K562 (cell line): ENCODE data around the gene CAPN7. TPM values are rescaled to one million over a fixed set of nuclear protein-coding genes. Genes with fewer than 3 reads are reported as not detected.

Experiments
- AFF1 ChIP-seq, 2 experiments: fragments of 450-650 bp; IDR thresholded peaks; 2 replicates each; pipeline ENCODE4 v1.6.1; 2018; ENCODE audit warnings: mild to moderate bottlenecking in 2 of 2, low read depth in 1 of 2; ENCODE audit not compliant: partially characterized antibody in 2 of 2
- C11orf30 ChIP-seq: fragments of 450-650 bp; IDR thresholded peaks from 2 replicates; pipeline ENCODE4 v1.6.1; 2016; ENCODE audit warnings: low read depth, mild to moderate bottlenecking
- CBX5 ChIP-seq: IDR thresholded peaks from 2 replicates; pipeline ENCODE4 v1.6.1; 2014; ENCODE audit warnings: low read depth, borderline replicate concordance
- CTCF ChIP-seq, 3 experiments: IDR thresholded peaks in 2 of 3; conservative IDR thresholded peaks in 1 of 3; 2 replicates each; pipeline ENCODE4 v1.5.1; 2011 to 2012; ENCODE audit warnings: low read length in 3 of 3, mild to moderate bottlenecking in 3 of 3, control low read depth in 2 of 3, improper control_type of control experiment in 1 of 3, inconsistent platforms in 1 of 3, low read depth in 1 of 3, mixed read lengths in 1 of 3, moderate library complexity in 1 of 3; ENCODE audit not compliant: insufficient read depth in 2 of 3
- GTF2E2 ChIP-seq: fragments of 200-800 bp; sonication (Bioruptor generic); IDR thresholded peaks from 2 replicates; pipeline ENCODE4 v1.6.1; 2016; ENCODE audit warnings: missing genetic modification characterization, missing compliant biosample characterization
- PTTG1 ChIP-seq: fragments of 450-650 bp; IDR thresholded peaks from 2 replicates; pipeline ENCODE4 v1.6.1; 2016; ENCODE audit warnings: low read depth, mild to moderate bottlenecking, missing genetic modification characterization, missing compliant biosample characterization
- RCOR1 ChIP-seq, 2 experiments: IDR thresholded peaks; 2 replicates each; pipeline ENCODE4 v1.6.1; 2012; ENCODE audit warnings: low read depth in 2 of 2, low read length in 2 of 2, borderline replicate concordance in 1 of 2, improper control_type of control experiment in 1 of 2
- SMARCC2 ChIP-seq: fragments of 450-650 bp; IDR thresholded peaks from 2 replicates; pipeline ENCODE4 v1.6.1; 2017; ENCODE audit warnings: antibody characterized with exemption, moderate library complexity, mild to moderate bottlenecking, low read depth
- TAF7 ChIP-seq: fragments of 450-650 bp; IDR thresholded peaks from 2 replicates; pipeline ENCODE4 v1.6.1; 2016; ENCODE audit warnings: missing genetic modification characterization, missing compliant biosample characterization
- TBP ChIP-seq: optimal IDR thresholded peaks from 2 replicates; pipeline ENCODE3; 2011; ENCODE audit warnings: low read depth, low read length, improper control_type of control experiment
- TSC22D4 ChIP-seq: fragments of 450-650 bp; IDR thresholded peaks from 2 replicates; pipeline ENCODE4 v1.6.1; 2016; ENCODE audit warnings: missing genetic modification characterization, missing biosample characterization, control low read depth
- ZKSCAN3 ChIP-seq: fragments of 250-450 bp; sonication (Bioruptor Pico); IDR thresholded peaks from 2 replicates; pipeline ENCODE4 v1.4.0; 2020
- ZNF134 ChIP-seq: fragments of 250-450 bp; sonication (Bioruptor Pico); conservative IDR thresholded peaks from 2 replicates; pipeline ENCODE4 v1.4.0; 2020
- ZNF407 ChIP-seq: fragments of 450-650 bp; IDR thresholded peaks from 2 replicates; pipeline ENCODE4 v1.6.1; 2016; ENCODE audit warnings: low read depth
- ZNF717 ChIP-seq: fragments of 250-450 bp; sonication (Bioruptor Pico); IDR thresholded peaks from 2 replicates; pipeline ENCODE4 v1.5.0; 2021
- ZSCAN32 ChIP-seq: fragments of 450-650 bp; formaldehyde crosslinking; IDR thresholded peaks from 2 replicates; pipeline ENCODE4 v1.4.0; 2020; ENCODE audit warnings: mild to moderate bottlenecking, moderate library complexity
- polyA plus RNA-seq, 8 experiments: library from polyadenylated mRNA; depleted of rRNA in 4 of 8; stranded (reverse) in 5 of 8; unstranded in 3 of 8; fragments of >200 nt; fragmentation: Nextera tagmentation in 2 of 8; fragmentation: Illumina TruSeq in 1 of 8; extraction: Ambion mirVana in 2 of 8; extraction: Trizol in 1 of 8; gene quantifications; 2 replicates each; pipeline versions ENCODE4 v1.2.1 to v1.2.3, GENCODE V29; 2011 to 2014; ENCODE audit warnings: inconsistent platforms in 1 of 8, missing spikeins in 1 of 8
- total RNA-seq, 7 experiments: library from RNA; depleted of rRNA in 6 of 7; stranded (reverse); fragments of >200 nt in 6 of 7; fragmentation: Illumina TruSeq in 2 of 7; extraction: Trizol in 2 of 7; gene quantifications; 2 replicates each; pipeline versions ENCODE4 v1.2.1 to v1.2.3, GENCODE V29; 2011 to 2021; ENCODE audit warnings: low replicate concordance in 1 of 7

The CAPN7 gene
- total and polyA plus RNA-seq, 9 of the 15 experiments (the other 6 are each of a cell fraction or from before 2014, with no cell fraction given) = 6.5 to 42.7 (median 32.7) TPM

- TF ChIP-seq AFF1 (IDR thresholded peaks at IDR 0.05; ENCODE audit: low read depth in 1 of 2, partially characterized antibody in 2 of 2) (peak in 1 of 2 experiments; percentile 43), TAF7 (no peak), CBX5 (no peak), SMARCC2 (peak; percentile 30; the same call in 1 of the 2 replicates), PTTG1 (tag) (no peak), ZNF407 (no peak), ZSCAN32 (no peak), TSC22D4 (tag) (no peak), RCOR1 (IDR thresholded peaks at IDR 0.05; ENCODE audit: borderline replicate concordance in 1 of 2, low read depth in 2 of 2, low read length in 2 of 2) (no peak), CTCF (IDR thresholded peaks at IDR 0.05 in 2 of 3, conservative IDR thresholded peaks at IDR 0.05 in 1 of 3; ENCODE audit: insufficient read depth in 2 of 3, low read depth in 1 of 3, low read length in 3 of 3) (no peak), ZNF717 (CRISPR knock-in tag) (no peak), GTF2E2 (tag) (peak; percentile 82), TBP (no peak), C11orf30 (peak; percentile 18; the same call in 1 of the 2 replicates), ZNF134 (CRISPR knock-in tag) (no peak), ZKSCAN3 (CRISPR knock-in tag) (no peak)
Measured at GRCh38 chr3:15205482-15205933, 538 bp upstream of the CAPN7 start (continued).
